Gastroesophageal sphincter (tissue), 3 donors: Measurements from ENCODE around the gene KIF22.

Source experiments
- EP300 ChIP-seq: sonication (generic); formaldehyde crosslinking; IDR thresholded peaks from one replicate; pipeline ENCODE4 v1.6.1; 2017; ENCODE audit warnings: antibody characterized with exemption, mild to moderate bottlenecking
- POLR2A ChIP-seq, 2 donors: fragments of 450-650 bp; IDR thresholded peaks; one replicate each; pipeline ENCODE4 v1.6.1; 2017; ENCODE audit warnings: antibody characterized with exemption in 2 of 2, mild to moderate bottlenecking in 2 of 2, moderate library complexity in 1 of 2
- POLR2AphosphoS5 ChIP-seq: sonication (generic); formaldehyde crosslinking; IDR thresholded peaks from one replicate; pipeline ENCODE4 v1.6.1; 2017; ENCODE audit warnings: antibody characterized with exemption
- TF ChIP-seq, protein P1 (sequence below), 4 experiments: fragments of 200-600 bp in 2 of 4; fragments of 450-650 bp in 2 of 4; sonication (generic) in 1 of 4; IDR thresholded peaks; one replicate each; pipeline ENCODE4 v1.5.1; 2017 to 2019; ENCODE audit warnings: antibody characterized with exemption in 4 of 4, mild to moderate bottlenecking in 2 of 4, moderate library complexity in 2 of 4

DNA sequence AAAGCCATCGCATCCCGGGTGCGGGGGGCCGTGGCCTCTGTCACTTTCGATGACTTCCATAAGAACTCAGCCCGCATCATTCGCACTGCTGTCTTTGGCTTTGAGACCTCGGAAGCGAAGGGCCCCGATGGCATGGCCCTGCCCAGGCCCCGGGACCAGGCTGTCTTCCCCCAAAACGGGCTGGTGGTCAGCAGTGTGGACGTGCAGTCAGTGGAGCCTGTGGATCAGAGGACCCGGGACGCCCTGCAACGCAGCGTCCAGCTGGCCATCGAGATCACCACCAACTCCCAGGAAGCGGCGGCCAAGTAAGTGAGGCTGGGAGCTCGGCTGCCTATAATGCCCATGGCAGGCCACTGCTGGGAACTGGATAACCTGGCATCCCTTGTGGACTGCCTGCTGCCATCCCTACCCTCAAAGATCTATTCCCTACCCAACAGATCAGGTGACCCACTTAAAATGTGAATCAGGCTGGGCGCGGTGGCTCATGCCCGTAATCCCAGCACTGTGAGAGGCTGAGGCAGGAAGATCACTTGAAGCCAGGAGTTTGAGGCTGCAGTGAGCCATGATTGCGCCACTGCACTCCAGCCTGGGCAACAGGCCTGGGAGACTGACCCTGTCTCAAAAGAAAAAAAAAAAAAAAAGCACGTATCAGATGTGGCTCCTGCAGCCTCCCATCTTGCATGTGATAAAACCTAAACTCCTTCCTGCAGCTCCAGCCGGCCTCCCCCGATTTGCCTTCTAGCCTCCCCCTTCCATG is 54.2 kb downstream of the KIF22 start:
- TF ChIP-seq, protein P1, sequence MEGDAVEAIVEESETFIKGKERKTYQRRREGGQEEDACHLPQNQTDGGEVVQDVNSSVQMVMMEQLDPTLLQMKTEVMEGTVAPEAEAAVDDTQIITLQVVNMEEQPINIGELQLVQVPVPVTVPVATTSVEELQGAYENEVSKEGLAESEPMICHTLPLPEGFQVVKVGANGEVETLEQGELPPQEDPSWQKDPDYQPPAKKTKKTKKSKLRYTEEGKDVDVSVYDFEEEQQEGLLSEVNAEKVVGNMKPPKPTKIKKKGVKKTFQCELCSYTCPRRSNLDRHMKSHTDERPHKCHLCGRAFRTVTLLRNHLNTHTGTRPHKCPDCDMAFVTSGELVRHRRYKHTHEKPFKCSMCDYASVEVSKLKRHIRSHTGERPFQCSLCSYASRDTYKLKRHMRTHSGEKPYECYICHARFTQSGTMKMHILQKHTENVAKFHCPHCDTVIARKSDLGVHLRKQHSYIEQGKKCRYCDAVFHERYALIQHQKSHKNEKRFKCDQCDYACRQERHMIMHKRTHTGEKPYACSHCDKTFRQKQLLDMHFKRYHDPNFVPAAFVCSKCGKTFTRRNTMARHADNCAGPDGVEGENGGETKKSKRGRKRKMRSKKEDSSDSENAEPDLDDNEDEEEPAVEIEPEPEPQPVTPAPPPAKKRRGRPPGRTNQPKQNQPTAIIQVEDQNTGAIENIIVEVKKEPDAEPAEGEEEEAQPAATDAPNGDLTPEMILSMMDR (IDR thresholded peaks at IDR 0.05), result no peak
- TF ChIP-seq POLR2A (IDR thresholded peaks at IDR 0.05), result no peak
- TF ChIP-seq EP300, result no peak
- TF ChIP-seq POLR2AphosphoS5, result peak; percentile 7
